OCI-LY3 (cell line): ENCODE data around the gene MUC2.
"Not testable (repeated sequence)": the region's sequence is repeated elsewhere in the genome, so short reads cannot be mapped to it uniquely, and the experiment has no call there.

Source experiments
- H2AFZ ChIP-seq: fragments of 200-600, 300-600 bp; shearing (Covaris generic); 2 replicates; pipeline ENCODE4 v1.6.0; 2014; ENCODE audit warnings: antibody characterized with exemption, low read depth, low read length
- H3K27ac ChIP-seq: fragments of 200-600, 300-600 bp; sonication (generic); 2 replicates; pipeline ENCODE4 v1.5.1; 2014; ENCODE audit warnings: mild to moderate bottlenecking, low read length, moderate library complexity, mixed read lengths
- H3K27me3 ChIP-seq: fragments of 200-600, 300-600 bp; sonication (generic); 2 replicates; pipeline ENCODE4 v1.6.1; 2014; ENCODE audit warnings: low read depth, low read length, mixed read lengths
- H3K36me3 ChIP-seq: fragments of 200-600, 300-600 bp; sonication (generic); replicated peaks from 2 replicates; pipeline ENCODE3; 2014; ENCODE audit warnings: low read depth, low read length, mixed read lengths
- H3K4me1 ChIP-seq: fragments of 300-600, 200-600 bp; sonication (generic); 2 replicates; pipeline ENCODE4 v1.6.1; 2014; ENCODE audit warnings: low read length, mixed read lengths
- H3K4me2 ChIP-seq: fragments of 200-600, 300-600 bp; sonication (generic); 2 replicates; pipeline ENCODE4 v1.6.1; 2014; ENCODE audit warnings: low read length, mixed read lengths
- H3K4me3 ChIP-seq: fragments of 300-600, 200-600 bp; sonication (generic); 2 replicates; pipeline ENCODE4 v1.5.1; 2014; ENCODE audit warnings: antibody characterized with exemption, mild to moderate bottlenecking, low read length, moderate library complexity
- H3K79me2 ChIP-seq: fragments of 300-600, 200-600 bp; shearing (Covaris generic); 2 replicates; pipeline ENCODE4 v1.6.1; 2014; ENCODE audit warnings: mild to moderate bottlenecking, low read length, mixed read lengths
- H3K9ac ChIP-seq: fragments of 300-600, 200-600 bp; shearing (Covaris generic); 2 replicates; pipeline ENCODE4 v1.6.0; 2014; ENCODE audit warnings: mild to moderate bottlenecking, low read length, moderate library complexity
- H3K9me3 ChIP-seq: fragments of 200-600, 300-600 bp; shearing (Covaris generic); 2 replicates; pipeline ENCODE4 v1.6.1; 2014; ENCODE audit warnings: low read length, mixed read lengths; ENCODE audit not compliant: insufficient read depth
- H4K20me1 ChIP-seq: fragments of 200-600, 300-600 bp; sonication (generic); 2 replicates; pipeline ENCODE4 v1.6.1; 2016; ENCODE audit warnings: low read length, mixed read lengths; ENCODE audit not compliant: insufficient read depth
- EZH2phosphoT487 ChIP-seq: fragments of 200-600 bp; shearing (Covaris generic); IDR thresholded peaks from 2 replicates; pipeline ENCODE4 v1.6.1; 2018; ENCODE audit warnings: antibody characterized with exemption, mixed run types, low read depth
- TF ChIP-seq, protein P1 (sequence below): fragments of 200-600, 300-600 bp; sonication (generic); IDR thresholded peaks from 2 replicates; pipeline ENCODE4 v1.5.1; 2014; ENCODE audit warnings: antibody characterized with exemption, low read length, low read depth

MUC2 gene

DNA sequence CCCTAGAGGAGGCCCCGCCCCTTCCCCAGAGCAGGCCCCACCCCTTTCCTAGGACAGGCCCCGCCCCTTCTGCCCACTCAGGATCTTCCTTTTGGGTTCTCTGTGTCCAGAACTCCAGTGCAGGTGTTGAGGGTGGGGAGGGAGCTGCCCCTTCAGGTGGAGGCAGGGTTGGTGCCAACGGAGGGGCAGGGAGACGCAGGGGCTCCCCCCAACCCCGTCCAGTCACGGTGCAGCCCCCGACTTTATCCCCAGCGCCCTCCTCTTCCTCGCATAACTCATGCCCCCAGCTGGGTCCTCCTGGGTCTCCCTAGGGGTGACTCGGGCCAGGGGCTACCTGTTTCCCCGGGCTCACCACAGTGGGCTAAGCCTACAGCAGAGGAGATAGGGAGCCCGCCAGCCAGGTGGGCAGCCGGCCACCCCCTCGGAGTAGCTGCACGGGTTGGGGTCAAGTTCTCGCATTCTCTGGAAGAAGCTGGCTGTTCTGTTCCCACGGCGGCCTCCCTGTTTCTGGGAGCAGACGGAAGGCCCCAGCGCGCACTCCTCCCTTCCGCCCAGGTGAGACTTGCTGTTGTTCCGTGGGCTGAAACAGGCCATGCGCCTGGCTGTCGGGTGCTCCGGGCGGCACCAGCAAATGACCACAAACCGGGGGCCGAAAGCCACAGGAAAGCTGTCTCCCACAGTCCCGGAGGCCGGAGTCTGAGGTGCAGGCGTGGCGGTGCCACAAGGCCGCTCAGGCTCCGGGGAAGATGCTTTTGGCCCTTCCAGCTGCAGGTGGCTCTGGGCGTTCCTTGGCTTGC is 38.9 kb downstream of the MUC2 start:
- H4K20me1 ChIP-seq, result no peaks in the 10 kb centered on the region
- H3K79me2 ChIP-seq, result no peaks in the 10 kb centered on the region
- H3K36me3 ChIP-seq, result no peaks in the 10 kb centered on the region
- H3K4me3 ChIP-seq, result no peak overlapping the region
- no peak for TF ChIP-seq EZH2phosphoT487
- TF ChIP-seq, protein P1, sequence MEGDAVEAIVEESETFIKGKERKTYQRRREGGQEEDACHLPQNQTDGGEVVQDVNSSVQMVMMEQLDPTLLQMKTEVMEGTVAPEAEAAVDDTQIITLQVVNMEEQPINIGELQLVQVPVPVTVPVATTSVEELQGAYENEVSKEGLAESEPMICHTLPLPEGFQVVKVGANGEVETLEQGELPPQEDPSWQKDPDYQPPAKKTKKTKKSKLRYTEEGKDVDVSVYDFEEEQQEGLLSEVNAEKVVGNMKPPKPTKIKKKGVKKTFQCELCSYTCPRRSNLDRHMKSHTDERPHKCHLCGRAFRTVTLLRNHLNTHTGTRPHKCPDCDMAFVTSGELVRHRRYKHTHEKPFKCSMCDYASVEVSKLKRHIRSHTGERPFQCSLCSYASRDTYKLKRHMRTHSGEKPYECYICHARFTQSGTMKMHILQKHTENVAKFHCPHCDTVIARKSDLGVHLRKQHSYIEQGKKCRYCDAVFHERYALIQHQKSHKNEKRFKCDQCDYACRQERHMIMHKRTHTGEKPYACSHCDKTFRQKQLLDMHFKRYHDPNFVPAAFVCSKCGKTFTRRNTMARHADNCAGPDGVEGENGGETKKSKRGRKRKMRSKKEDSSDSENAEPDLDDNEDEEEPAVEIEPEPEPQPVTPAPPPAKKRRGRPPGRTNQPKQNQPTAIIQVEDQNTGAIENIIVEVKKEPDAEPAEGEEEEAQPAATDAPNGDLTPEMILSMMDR, result no peak
- H3K9ac ChIP-seq, result no peak overlapping the region
- H3K27ac ChIP-seq, result no peak overlapping the region
- no peaks in the 10 kb centered on the region for H3K27me3 ChIP-seq
- no peaks in the 10 kb centered on the region for H3K4me1 ChIP-seq
- no peak overlapping the region for H3K4me2 ChIP-seq
- no peak overlapping the region for H2AFZ ChIP-seq
- no peaks in the 10 kb centered on the region for H3K9me3 ChIP-seq

DNA sequence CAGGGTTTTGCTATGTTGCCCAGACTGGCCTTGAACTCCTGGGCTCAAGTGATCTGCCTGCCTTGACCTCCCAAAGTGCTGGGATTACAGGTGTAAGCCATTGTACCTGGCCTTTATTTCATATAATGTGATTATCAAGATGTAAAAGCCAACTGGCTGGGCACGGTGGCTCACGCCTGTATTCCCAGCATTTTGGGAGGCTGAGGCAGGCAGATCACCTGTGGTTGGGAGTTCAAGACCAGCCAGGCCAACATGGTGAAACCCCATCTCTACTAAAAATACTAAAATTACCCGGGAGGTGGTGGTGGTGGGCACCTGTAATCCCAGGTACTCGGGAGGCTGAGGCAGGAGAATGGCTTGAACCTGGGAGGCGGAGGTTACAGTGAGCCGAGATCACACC is 40.6 kb downstream of the MUC2 start:
- H3K4me3 ChIP-seq, H4K20me1 ChIP-seq, H3K9ac ChIP-seq, H3K9me3 ChIP-seq, H3K4me2 ChIP-seq, H3K4me1 ChIP-seq, H3K79me2 ChIP-seq, H3K27me3 ChIP-seq, H3K36me3 ChIP-seq, H2AFZ ChIP-seq, H3K27ac ChIP-seq: not testable (repeated sequence)

DNA sequence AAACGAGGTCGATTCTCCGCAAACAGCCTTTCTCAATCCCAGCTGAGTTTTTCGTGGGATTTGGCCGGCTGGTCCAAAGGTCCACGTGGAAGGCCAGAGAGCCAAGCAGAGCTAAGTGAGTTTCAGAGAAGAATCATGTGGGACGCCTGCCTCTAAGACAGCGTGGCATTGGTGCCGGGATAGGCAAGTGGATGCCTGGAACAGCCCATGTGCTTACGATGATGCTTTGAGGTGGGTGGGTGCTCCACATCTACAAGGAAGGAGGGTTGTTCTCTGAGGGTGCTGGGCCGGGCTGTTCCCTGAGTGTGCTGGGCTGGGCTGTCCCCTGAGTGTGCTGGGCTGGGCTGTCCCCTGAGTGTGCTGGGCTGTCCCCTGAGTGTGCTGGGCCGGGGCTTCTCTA is 41.4 kb downstream of the MUC2 start:
- Histone ChIP-seq H3K27me3 (no peaks in the 10 kb centered on the region), H3K79me2 (no peaks in the 10 kb centered on the region), H2AFZ (no peak overlapping the region), H3K9ac (no peak overlapping the region), H4K20me1 (no peaks in the 10 kb centered on the region), H3K4me1 (no peaks in the 10 kb centered on the region), H3K9me3 (no peaks in the 10 kb centered on the region), H3K4me3 (no peak overlapping the region), H3K4me2 (no peak overlapping the region), H3K27ac (no peak overlapping the region), H3K36me3 (no peaks in the 10 kb centered on the region)
- TF ChIP-seq, protein P1, result no peak
- no peak for TF ChIP-seq EZH2phosphoT487

DNA sequence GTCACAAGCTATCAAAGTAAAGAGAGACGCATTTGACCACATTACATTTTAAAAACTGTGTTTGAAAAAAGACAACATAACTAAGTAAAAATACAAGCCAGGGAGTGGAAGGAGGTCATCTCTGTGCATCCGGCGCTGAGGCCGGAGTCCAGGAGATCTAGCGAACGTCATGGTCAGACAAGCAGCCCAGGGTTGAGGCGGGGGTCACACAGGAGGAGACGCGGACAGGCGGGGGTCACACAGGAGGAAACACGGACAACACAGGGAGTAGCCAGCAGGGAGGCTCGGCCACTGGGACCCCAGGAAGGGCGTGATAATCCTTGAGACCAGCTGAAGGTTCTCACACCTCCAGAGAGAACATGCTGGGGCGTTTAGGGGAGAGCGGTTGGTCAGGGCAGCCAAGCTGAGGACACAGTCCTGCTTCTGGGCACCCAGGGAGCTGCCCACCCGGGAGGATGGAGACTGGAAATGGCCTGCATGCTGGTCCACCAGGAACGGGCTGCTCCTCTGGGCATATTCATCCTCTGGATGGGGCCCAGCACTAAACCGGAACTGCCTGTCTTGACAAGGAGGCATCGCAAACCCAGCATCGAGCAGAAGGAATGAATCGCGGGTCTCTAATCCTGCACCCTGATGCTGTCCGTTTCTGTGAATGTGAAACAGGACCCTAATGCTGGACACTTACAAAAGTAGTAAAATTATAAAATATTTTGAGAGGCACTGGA is 42.2 kb downstream of the MUC2 start:
- H3K4me2 ChIP-seq, result no peak overlapping the region
- H3K9me3 ChIP-seq, result no peaks in the 10 kb centered on the region
- H3K9ac ChIP-seq, result no peak overlapping the region
- no peaks in the 10 kb centered on the region for H4K20me1 ChIP-seq
- H3K27me3 ChIP-seq, result no peaks in the 10 kb centered on the region
- TF ChIP-seq EZH2phosphoT487, result no peak
- TF ChIP-seq, protein P1, result no peak
- no peak overlapping the region for H3K27ac ChIP-seq
- no peaks in the 10 kb centered on the region for H3K79me2 ChIP-seq
- no peaks in the 10 kb centered on the region for H3K4me1 ChIP-seq
- H3K36me3 ChIP-seq, result no peaks in the 10 kb centered on the region
- no peak overlapping the region for H3K4me3 ChIP-seq
- no peak overlapping the region for H2AFZ ChIP-seq
